Measurements from ENCODE around the gene OR1F1. TPM values are rescaled to one million over a fixed set of nuclear protein-coding genes. Genes with fewer than 3 reads are reported as not detected.

Gene OR1F1
- total and polyA plus RNA-seq, 9 of the 15 experiments (the other 6 are each of a cell fraction or from before 2014, with no cell fraction given), result 0.15 to 0.61 (median 0.35) TPM; not detected in 3

- TF ChIP-seq ZNF699 (CRISPR knock-in tag; IDR thresholded peaks at IDR 0.05; ENCODE audit: insufficient replicate concordance) (no peak), CBX1 (IDR thresholded peaks at IDR 0.05; ENCODE audit: low read depth) (no peak), ZNF174 (CRISPR knock-in tag; IDR thresholded peaks at IDR 0.05) (no peak), ZNF263 (CRISPR knock-in tag; IDR thresholded peaks at IDR 0.05; ENCODE audit: borderline replicate concordance) (peak; percentile 67; the same call in 1 of the 2 replicates), EP300 (IDR thresholded peaks at IDR 0.05; ENCODE audit: low read length) (peak; percentile 78), ZBTB9 (CRISPR knock-in tag; IDR thresholded peaks at IDR 0.05) (no peak; the same call in 1 of the 2 replicates), NRF1 (conservative IDR thresholded peaks at IDR 0.05 in 1 of 2, IDR thresholded peaks at IDR 0.05 in 1 of 2) (peak; percentile 92 to 93), BCOR (IDR thresholded peaks at IDR 0.05) (peak; percentile 95), RBBP5 (IDR thresholded peaks at IDR 0.05; ENCODE audit: borderline replicate concordance, insufficient read depth, low read length, poor library complexity, severe bottlenecking) (peak; percentile 34), MTA3 (IDR thresholded peaks at IDR 0.05; ENCODE audit: borderline replicate concordance) (peak; percentile 54; the same call in 1 of the 2 replicates), ZSCAN29 (IDR thresholded peaks at IDR 0.05) (peak; percentile 84), POLR2H (tag; IDR thresholded peaks at IDR 0.05; ENCODE audit: low read depth) (peak; percentile 100), PBX2 (CRISPR knock-in tag; IDR thresholded peaks at IDR 0.05; ENCODE audit: low read depth) (no peak), PBX2 (tag; conservative IDR thresholded peaks at IDR 0.05; ENCODE audit: low read depth) (0 out of 2 replicates have a peak, but pooled peaks have one; percentile 20), FOXJ2 (tag; IDR thresholded peaks at IDR 0.05) (peak; percentile 56; the same call in 1 of the 2 replicates), CBFB (CRISPR knock-in tag; IDR thresholded peaks at IDR 0.05) (peak; percentile 44; the same call in 1 of the 2 replicates), BRF1 (IDR thresholded peaks at IDR 0.05; ENCODE audit: borderline replicate concordance, extremely low read depth, insufficient read length) (peak; percentile 92), CBX3 (IDR thresholded peaks at IDR 0.05; ENCODE audit: borderline replicate concordance in 1 of 2, low read length in 2 of 2) (peak in 1 of 2 experiments; percentile 75; a peak in 1 of 3 replicates)
Observed at GRCh38 chr16:3150346-3151218, 37.4 kb upstream of the OR1F1 start (continued).
